SK-N-SH (cell line): ENCODE data around the gene ANKRD50. TPM values are rescaled to one million over a fixed set of nuclear protein-coding genes. Genes with fewer than 3 reads are reported as not detected.
A peak's percentile ranks its signal among the peaks of the same experiment; 100 is the strongest.

ENCODE experiments used
- CTCF ChIA-PET: fragments of 300-600, 350-600 bp; formaldehyde crosslinking; extraction: SDS; loops from one replicate; lab custom pipeline; 2021; lab: Yijun Ruan, JAX
- POLR2A ChIA-PET: fragments of 350-600 bp; sonication (Branson Sonifier 250); formaldehyde crosslinking; extraction: SDS; loops from one replicate; lab custom pipeline; 2020; ENCODE audit warnings: antibody characterized with exemption, inconsistent platforms; lab: Yijun Ruan, JAX
- DNase-seq: peaks from one replicate; pipeline ENCODE4 v3.0.0; 2012
- H2AFZ ChIP-seq: fragments of 200-600 bp; sonication (generic); 2 replicates; pipeline ENCODE4 v1.8.1; 2016; ENCODE audit warnings: antibody characterized with exemption, mild to moderate bottlenecking, low read depth
- H3F3A ChIP-seq: fragments of 200-600 bp; sonication (generic); replicated peaks from 2 replicates; pipeline ENCODE3; 2016; ENCODE audit warnings: antibody characterized with exemption, mild to moderate bottlenecking; ENCODE audit not compliant: insufficient read depth
- H3K27ac ChIP-seq, 2 experiments: fragments of 200-500 bp in 1 of 2; fragments of 200-600 bp in 1 of 2; sonication (Bioruptor generic) in 1 of 2; sonication (generic), shearing (Covaris generic) in 1 of 2; 2 replicates each; pipeline versions ENCODE4 v1.5.1 to v1.6.1; 2014 to 2016; ENCODE audit warnings: low read depth in 2 of 2, inconsistent platforms in 1 of 2, low read length in 1 of 2, mild to moderate bottlenecking in 1 of 2, mixed read lengths in 1 of 2
- H3K27me3 ChIP-seq: fragments of 200-600 bp; sonication (generic), shearing (Covaris generic); 2 replicates; pipeline ENCODE4 v1.6.1; 2016; ENCODE audit warnings: mixed run types; ENCODE audit not compliant: insufficient read depth
- H3K36me3 ChIP-seq, 2 experiments: fragments of 200-500 bp in 1 of 2; fragments of 200-600 bp in 1 of 2; sonication (Bioruptor generic) in 1 of 2; sonication (generic) in 1 of 2; replicated peaks in 1 of 2; 2 replicates each; pipeline versions ENCODE3 to v1.5.1; 2014 to 2016; ENCODE audit warnings: low read length in 1 of 2, mild to moderate bottlenecking in 1 of 2; ENCODE audit not compliant: insufficient read depth in 2 of 2, control insufficient read depth in 1 of 2
- H3K4me1 ChIP-seq, 2 experiments: fragments of 200-500 bp in 1 of 2; fragments of 200-600 bp in 1 of 2; sonication (Bioruptor generic) in 1 of 2; sonication (generic), shearing (Covaris generic) in 1 of 2; 2 replicates each; pipeline versions ENCODE4 v1.5.1 to v1.6.1; 2014 to 2016; ENCODE audit warnings: low read depth in 1 of 2, low read length in 1 of 2, mixed run types in 1 of 2; ENCODE audit not compliant: insufficient read depth in 2 of 2, control insufficient read depth in 1 of 2
- H3K4me2 ChIP-seq: fragments of 200-600 bp; sonication (generic), shearing (Covaris generic); 2 replicates; pipeline ENCODE4 v1.6.1; 2017; ENCODE audit warnings: mixed run types
- H3K4me3 ChIP-seq, 2 experiments: fragments of 200-500 bp in 1 of 2; fragments of 200-600 bp in 1 of 2; sonication (Bioruptor generic) in 1 of 2; sonication (generic), shearing (Covaris generic) in 1 of 2; 2 replicates each; pipeline versions ENCODE4 v1.5.1 to v1.8.1; 2014 to 2016; ENCODE audit warnings: low read depth in 2 of 2, inconsistent platforms in 1 of 2, low read length in 1 of 2, mild to moderate bottlenecking in 1 of 2, mixed read lengths in 1 of 2, moderate library complexity in 1 of 2
- H3K79me2 ChIP-seq: fragments of 200-600 bp; sonication (generic); 2 replicates; pipeline ENCODE4 v1.8.1; 2017; ENCODE audit warnings: mild to moderate bottlenecking; ENCODE audit not compliant: insufficient read depth
- H3K9ac ChIP-seq: fragments of 200-600 bp; sonication (generic); 2 replicates; pipeline ENCODE4 v1.6.1; 2017; ENCODE audit warnings: mixed run types
- H3K9me2 ChIP-seq: fragments of 200-600 bp; sonication (generic); 2 replicates; pipeline ENCODE4 v1.6.1; 2017; ENCODE audit warnings: mixed run types
- H3K9me3 ChIP-seq: fragments of 200-600 bp; sonication (generic); 2 replicates; pipeline ENCODE4 v1.6.1; 2017; ENCODE audit warnings: mixed run types, mild to moderate bottlenecking, moderate library complexity
- H4K20me1 ChIP-seq: fragments of 200-600 bp; sonication (generic); 2 replicates; pipeline ENCODE4 v1.6.1; 2017; ENCODE audit warnings: mild to moderate bottlenecking, mixed run types; ENCODE audit not compliant: insufficient read depth
- CHD2 ChIP-seq: fragments of 150-350 bp; IDR thresholded peaks from 2 replicates; pipeline ENCODE4 v1.6.1; 2018; ENCODE audit warnings: low read length; ENCODE audit not compliant: partially characterized antibody
- ELF1 ChIP-seq: IDR thresholded peaks from 2 replicates; pipeline ENCODE4 v1.4.0; 2012
- EP300 ChIP-seq, 2 experiments: IDR thresholded peaks; 2 replicates each; pipeline versions ENCODE4 v1.4.0 to v1.6.1; 2012; ENCODE audit warnings: borderline replicate concordance in 1 of 2, low read depth in 1 of 2, low read length in 1 of 2
- FOSL2 ChIP-seq: IDR thresholded peaks from 2 replicates; pipeline ENCODE4 v1.4.0; 2012; ENCODE audit warnings: low read depth, mild to moderate bottlenecking, moderate library complexity, borderline replicate concordance
- FOXJ3 ChIP-seq: sonication (generic); formaldehyde crosslinking; IDR thresholded peaks from 2 replicates; pipeline ENCODE4 v1.5.1; 2020; ENCODE audit warnings: mild to moderate bottlenecking, missing genetic modification reagents
- FOXM1 ChIP-seq: IDR thresholded peaks from 2 replicates; pipeline ENCODE4 v1.4.0; 2012; ENCODE audit warnings: low read depth, mild to moderate bottlenecking
- IRF3 ChIP-seq: fragments of 150-350 bp; IDR thresholded peaks from 2 replicates; pipeline ENCODE4 v1.6.1; 2016; ENCODE audit warnings: mild to moderate bottlenecking, low read depth, low read length
- JUND ChIP-seq: IDR thresholded peaks from 2 replicates; pipeline ENCODE4 v1.4.0; 2012
- MAX ChIP-seq: IDR thresholded peaks from 2 replicates; pipeline ENCODE4 v1.4.0; 2012; ENCODE audit warnings: low read depth
- MEF2A ChIP-seq: IDR thresholded peaks from 2 replicates; pipeline ENCODE4 v1.4.0; 2012; ENCODE audit warnings: low read depth, borderline replicate concordance
- MXI1 ChIP-seq: IDR thresholded peaks from 2 replicates; pipeline ENCODE4 v1.6.1; 2012; ENCODE audit warnings: mild to moderate bottlenecking, low read depth, low read length, improper control_type of control experiment
- NRF1 ChIP-seq: IDR thresholded peaks from 2 replicates; pipeline ENCODE4 v1.6.1; 2012; ENCODE audit warnings: low read depth, mild to moderate bottlenecking, low read length
- RAD21 ChIP-seq: IDR thresholded peaks from 2 replicates; pipeline ENCODE4 v1.6.1; 2012; ENCODE audit warnings: mild to moderate bottlenecking, low read length
- RFX5 ChIP-seq: IDR thresholded peaks from 2 replicates; pipeline ENCODE4 v1.6.1; 2012; ENCODE audit warnings: mild to moderate bottlenecking, improper control_type of control experiment, low read length
- RXRA ChIP-seq: IDR thresholded peaks from 2 replicates; pipeline ENCODE4 v1.4.0; 2012; ENCODE audit warnings: low read depth, mild to moderate bottlenecking, borderline replicate concordance
- SIN3A ChIP-seq: IDR thresholded peaks from 2 replicates; pipeline ENCODE4 v1.6.1; 2012; ENCODE audit warnings: low read depth, mild to moderate bottlenecking, low read length, moderate library complexity, borderline replicate concordance
- TAF1 ChIP-seq: IDR thresholded peaks from 2 replicates; pipeline ENCODE4 v1.6.1; 2012; ENCODE audit warnings: low read depth, mild to moderate bottlenecking, low read length, moderate library complexity, borderline replicate concordance
- TCF12 ChIP-seq: IDR thresholded peaks from 2 replicates; pipeline ENCODE4 v1.4.0; 2012
- TEAD4 ChIP-seq: IDR thresholded peaks from 2 replicates; pipeline ENCODE4 v1.4.0; 2012; ENCODE audit warnings: mild to moderate bottlenecking, borderline replicate concordance; ENCODE audit not compliant: insufficient read depth
- ZBTB33 ChIP-seq: IDR thresholded peaks from 2 replicates; pipeline ENCODE4 v1.4.0; 2012; ENCODE audit warnings: low read depth, borderline replicate concordance
- WGBS: methylation state at CpG from one replicate; pipeline ENCODE4 v1.1.6; 2017; ENCODE audit warnings: low lambda C conversion rate; 5-methylcytosine and 5-hydroxymethylcytosine counted together
- polyA plus RNA-seq, 3 experiments: library from polyadenylated mRNA; depleted of rRNA; stranded (reverse); fragments of >200 nt; gene quantifications; 2 replicates each; pipeline ENCODE4 v1.2.3, GENCODE V29; 2012

ANKRD50 gene
- polyA plus RNA-seq, 1 of the 3 experiments (the other 2 are of a cell fraction) = 13.5 TPM

- TF ChIP-seq RXRA (no peak; the same call in 1 of the 2 replicates), RFX5 (no peak), NRF1 (no peak), RAD21 (no peak; the same call in 1 of the 2 replicates), MAX (no peak; the same call in 1 of the 2 replicates), ZBTB33 (peak; percentile 93), IRF3 (no peak), TEAD4 (0 out of 2 replicates have a peak, but pooled peaks have one; percentile 36), MXI1 (peak; percentile 39; the same call in 1 of the 2 replicates), FOXJ3 (CRISPR knock-in tag) (no peak; the same call in 1 of the 2 replicates), FOXM1 (no peak; the same call in 1 of the 2 replicates), FOSL2 (peak; percentile 1; the same call in 1 of the 2 replicates), MEF2A (peak; percentile 36; the same call in 1 of the 2 replicates), EP300 (IDR thresholded peaks at IDR 0.05; ENCODE audit: borderline replicate concordance in 1 of 2, low read depth in 1 of 2, low read length in 1 of 2) (0 out of 4 replicates have a peak, but pooled peaks have one; percentile 6 to 41)
Measured at GRCh38 chr4:124712372-124713184, at the start of gene ANKRD50 (continued).

GRCh38 chr4:124757126-124757525 lies 44.6 kb upstream of the ANKRD50 start:
- TF ChIP-seq TCF12 (0 out of 2 replicates have a peak, but pooled peaks have one; percentile 53), FOSL2 (peak; percentile 26; the same call in 1 of the 2 replicates), CHD2 (no peak), MEF2A (no peak), TAF1 (no peak), ELF1 (no peak), JUND (0 out of 2 replicates have a peak, but pooled peaks have one; percentile 10), SIN3A (no peak)
- TF ChIP-seq, all 33 proteins: peak for 3
- H3K27ac ChIP-seq = no peak overlapping the region
- 36% methylated on average over 1 of the region's 1 CpG for WGBS
- no peak overlapping the region for H3K4me3 ChIP-seq
- H3K27me3 ChIP-seq = no peaks in the 10 kb centered on the region
- no peak overlapping the region for H3K9ac ChIP-seq
- peak overlapping the region; percentile 59; the same call in 1 of the 2 replicates for H2AFZ ChIP-seq
- no peak overlapping the region for H3K4me2 ChIP-seq
- no peaks in the 10 kb centered on the region for H3K79me2 ChIP-seq
- no peak for DNase-seq
- no peaks in the 10 kb centered on the region for H3K36me3 ChIP-seq
- no peaks in the 10 kb centered on the region for H3F3A ChIP-seq
- no peaks in the 10 kb centered on the region for H3K4me1 ChIP-seq
- CTCF ChIA-PET = no interaction called here
- H4K20me1 ChIP-seq = no peaks in the 10 kb centered on the region
- POLR2A ChIA-PET = no interaction called here
- no peaks in the 10 kb centered on the region for H3K9me3 ChIP-seq
- H3K9me2 ChIP-seq = no peaks in the 10 kb centered on the region
